Lower leg skin (tissue), 4 donors: ENCODE data around the gene CTDSP1. TPM values are rescaled to one million over a fixed set of nuclear protein-coding genes. Genes with fewer than 3 reads are reported as not detected.

Experiments used
- DNase-seq, 2 donors: peaks; one replicate each; pipeline ENCODE4 v3.0.0-alpha.2; 2019; ENCODE audit warnings: low spot score in 2 of 2
- H3K4me3 ChIP-seq: fragments of 200-600 bp; sonication (generic); 2 replicates; pipeline ENCODE4 v1.5.1; 2017; ENCODE audit warnings: mild to moderate bottlenecking, low read depth; ENCODE audit not compliant: poor library complexity, severe bottlenecking
- CTCF ChIP-seq, 3 donors: fragments of 450-650 bp; IDR thresholded peaks; one replicate each; pipeline ENCODE4 v1.5.1; 2016; ENCODE audit warnings: antibody characterized with exemption in 3 of 3, mild to moderate bottlenecking in 3 of 3, moderate library complexity in 2 of 3
- POLR2A ChIP-seq, 2 donors: fragments of 450-650 bp; IDR thresholded peaks; one replicate each; pipeline ENCODE4 v1.6.1; 2016 to 2017; ENCODE audit warnings: antibody characterized with exemption in 2 of 2, mild to moderate bottlenecking in 1 of 2, moderate library complexity in 1 of 2
- WGBS, 2 donors: methylation state at CpG; one replicate each; pipeline ENCODE4 v1.1.5; 2018; 5-methylcytosine and 5-hydroxymethylcytosine counted together
- intact Hi-C: fragments of 100-400 bp; cut with DNase I; formaldehyde crosslinking; loops from one replicate; pipeline ENCODE4 v1.15.0; 2023; ENCODE audit warnings: low total_unique reads
- total RNA-seq, 4 donors: library from RNA; depleted of rRNA; stranded (reverse); fragments of >200 nt; gene quantifications; one replicate each; pipeline ENCODE4 v1.1.0, GENCODE V29; 2016

The CTDSP1 gene
- total RNA-seq, 4 donors from 2014 or later, result 64.8 to 108 (median 99.9) TPM

- intact Hi-C loops, result no loop called here
- DNase-seq, result no peak
- WGBS, 2 donors, result 90 to 92% methylated on average over 16 to 24 of the region's 24 CpGs
- no peak for TF ChIP-seq POLR2A (IDR thresholded peaks at IDR 0.05)
- no peak for TF ChIP-seq CTCF (IDR thresholded peaks at IDR 0.05)
- no peak overlapping the region for H3K4me3 ChIP-seq
Measured at GRCh38 chr2:218428846-218429558, 29.3 kb downstream of the CTDSP1 start.

- peak in 1 of 2 donors; percentile 72 for DNase-seq
- intact Hi-C loops, result no loop called here
- WGBS, 2 donors, result 71 to 75% methylated on average over 9 of the region's 9 CpGs
- no peak overlapping the region for H3K4me3 ChIP-seq
- TF ChIP-seq CTCF (IDR thresholded peaks at IDR 0.05) (no peak), POLR2A (IDR thresholded peaks at IDR 0.05) (no peak)
Measured at GRCh38 chr2:218429911-218430692, 30.4 kb downstream of the CTDSP1 start.

GRCh38 chr2:218430721-218431120 is 31.1 kb downstream of the CTDSP1 start:
- no peak overlapping the region for H3K4me3 ChIP-seq
- WGBS, 2 donors, result 87 to 97% methylated on average over 11 of the region's 11 CpGs
- no peak for TF ChIP-seq CTCF (IDR thresholded peaks at IDR 0.05)
- no peak for TF ChIP-seq POLR2A (IDR thresholded peaks at IDR 0.05)
- intact Hi-C loops, result no loop called here
- peak in 1 of 2 donors; percentile 60 for DNase-seq

- TF ChIP-seq CTCF (IDR thresholded peaks at IDR 0.05), result no peak
- TF ChIP-seq POLR2A (IDR thresholded peaks at IDR 0.05), result no peak
- no peak overlapping the region for H3K4me3 ChIP-seq
- WGBS, 2 donors, result 63 to 87% methylated on average over 2 to 10 of the region's 10 CpGs
- DNase-seq, result peak in 1 of 2 donors; percentile 43
- intact Hi-C loops, result no loop called here
Measured at GRCh38 chr2:218431878-218432277, 32.2 kb downstream of the CTDSP1 start.

- intact Hi-C loops, result no loop called here
- no peak overlapping the region for H3K4me3 ChIP-seq
- TF ChIP-seq CTCF (IDR thresholded peaks at IDR 0.05) (no peak), POLR2A (IDR thresholded peaks at IDR 0.05) (no peak)
- peak in 1 of 2 donors; percentile 70 for DNase-seq
- WGBS, 2 donors, result 92 to 93% methylated on average over 8 of the region's 8 CpGs
Measured at GRCh38 chr2:218432676-218433365, 33.2 kb downstream of the CTDSP1 start.
